Small intestine (tissue), 16 donors: ENCODE results near the gene MARK1. TPM values are rescaled to one million over a fixed set of nuclear protein-coding genes. Genes with fewer than 3 reads are reported as not detected.
A peak's percentile ranks its signal among the peaks of the same experiment; 100 is the strongest.

ENCODE experiments used
- DNase-seq, 2 donors: peaks; one replicate each; pipeline versions ENCODE4 v3.0.0 to v3.0.0-alpha.2; 2013
- FAIRE-seq: peaks from 2 replicates; lab custom pipeline; 2012; peaks lifted over from hg19 to GRCh38; lab: Jason Lieb, UNC
- H3K27ac ChIP-seq, 3 donors: one replicate each; pipeline ENCODE4 v1.5.1; 2013; ENCODE audit warnings: low read length in 2 of 3, mild to moderate bottlenecking in 2 of 3, control low read depth in 1 of 3, inconsistent platforms in 1 of 3, low read depth in 1 of 3, moderate library complexity in 1 of 3
- H3K27me3 ChIP-seq, 3 donors: one replicate each; pipeline ENCODE4 v1.6.1; 2013; ENCODE audit warnings: low read length in 3 of 3, inconsistent platforms in 1 of 3; ENCODE audit not compliant: control insufficient read depth in 3 of 3, insufficient read depth in 3 of 3
- H3K36me3 ChIP-seq, 3 donors: one replicate each; pipeline ENCODE4 v1.6.1; 2013; ENCODE audit warnings: low read length in 3 of 3, inconsistent platforms in 1 of 3, low read depth in 1 of 3, mild to moderate bottlenecking in 1 of 3, moderate library complexity in 1 of 3; ENCODE audit not compliant: control insufficient read depth in 3 of 3, insufficient read depth in 2 of 3
- H3K4me1 ChIP-seq, 3 donors: one replicate each; pipeline ENCODE4 v1.6.1; 2013; ENCODE audit warnings: low read length in 2 of 3, inconsistent platforms in 1 of 3, low read depth in 1 of 3, mild to moderate bottlenecking in 1 of 3, moderate library complexity in 1 of 3; ENCODE audit not compliant: control insufficient read depth in 3 of 3, insufficient read depth in 2 of 3
- H3K4me3 ChIP-seq, 3 donors: one replicate each; pipeline ENCODE4 v1.5.1; 2013; ENCODE audit warnings: low read length in 3 of 3, control low read depth in 1 of 3, inconsistent platforms in 1 of 3, low read depth in 1 of 3, mild to moderate bottlenecking in 1 of 3, moderate library complexity in 1 of 3
- H3K9me3 ChIP-seq, 2 donors: one replicate each; pipeline ENCODE4 v1.6.1; 2013; ENCODE audit warnings: low read depth in 1 of 2, low read length in 1 of 2; ENCODE audit not compliant: control insufficient read depth in 2 of 2, insufficient read depth in 1 of 2
- WGBS, 3 donors: extraction: QIAGEN DNeasy Blood & Tissue Kit; methylation state at CpG; one replicate each; pipeline ENCODE4 v1.1.7; 2013; 5-methylcytosine and 5-hydroxymethylcytosine counted together
- long read RNA-seq, 10 donors: transcript quantifications; one replicate each; lab custom pipeline, GENCODE V29; 2026
- polyA plus RNA-seq, 4 donors: library from polyadenylated mRNA; stranded (reverse) in 3 of 4; unstranded in 1 of 4; fragments of 200-250 nt in 3 of 4; fragments of 120-200 nt in 1 of 4; gene quantifications; one replicate each; pipeline versions ENCODE4 v1.2.1 to v1.2.3, GENCODE V29; 2013
- donor health status: healthy with polysubstance abuse.
- donor health status: control.
- donor health status: control.
- donor health status: Bipolar disorder and iron deficiency.
- donor health status: healthy.

The MARK1 gene
- polyA plus RNA-seq, result 1 to 10 TPM in 2 of 4 donors, under 1 TPM in 2; under 0.01 to 2.1 (median 1.0) TPM
- long read RNA-seq, donor 1, result 0 reads
- long read RNA-seq, donor 2, result 0 reads
- long read RNA-seq, donor 3, result 0 reads
- long read RNA-seq, donor 4, result 0 reads
- long read RNA-seq, donor 5, result 0 reads
- long read RNA-seq, donor 6, result 0 reads
- long read RNA-seq, donor 7, result 0 reads
- long read RNA-seq, donor 8, result 0 reads
- long read RNA-seq, donor 9, result 0 reads
- long read RNA-seq, donor 10, full-length matches to known transcripts, result 1 of 1 reads
- long read RNA-seq, donor 10, partial matches to known transcripts, result 0 of 1 reads
- long read RNA-seq, donor 10, other reads (novel, unspliced or antisense), result 0 of 1 reads

DNA sequence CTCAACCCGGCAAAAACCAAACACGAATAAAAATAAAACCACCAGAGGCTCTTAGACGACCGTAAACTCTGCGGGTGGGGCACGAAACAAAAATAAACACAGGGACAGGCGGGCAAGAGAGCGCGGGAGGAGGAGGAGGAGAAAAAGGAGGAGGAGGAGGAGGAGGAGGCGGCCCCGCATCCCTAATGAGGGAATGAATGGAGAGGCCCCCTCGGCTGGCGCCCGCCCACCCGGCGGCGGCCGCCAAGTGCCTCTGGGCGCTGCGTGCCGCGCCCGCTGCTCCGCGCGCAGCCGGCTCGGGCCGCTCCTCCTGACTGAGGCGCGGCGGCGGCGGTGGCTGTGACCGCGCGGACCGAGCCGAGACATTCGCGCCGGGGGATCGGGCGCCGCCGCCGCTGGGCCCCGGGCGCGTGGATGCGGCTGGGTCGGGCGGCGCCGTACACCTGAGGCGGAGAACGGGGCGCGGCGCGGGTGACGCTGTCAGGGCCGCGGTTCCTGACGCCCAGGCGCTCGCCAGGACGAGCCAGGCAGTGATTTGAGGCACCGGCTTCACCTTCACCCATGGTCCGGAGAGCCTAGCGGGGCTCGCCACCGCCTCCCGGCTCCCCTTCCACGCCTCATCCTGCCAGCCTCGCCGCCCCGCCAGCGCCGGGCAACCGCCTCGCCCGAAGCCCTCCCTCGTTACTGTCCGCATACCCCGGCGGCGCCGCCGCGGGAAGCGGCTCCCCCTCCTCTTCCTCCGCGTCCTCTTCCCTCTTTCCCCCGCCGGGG, at the start of gene MARK1:
Gene MARK1 (plus strand): TSS at position 229 of the 771 bp plus-strand sequence. CDS start 687 bp downstream, outside the sequence.
- WGBS, 3 donors, result 0% methylated on average over 45 to 96 of the region's 96 CpGs
- Histone ChIP-seq H3K27ac (peak within 1 kb of the TSS in 2 of 3 donors; percentile 58 to 66), H3K9me3 (no peaks in the 10 kb centered on the region), H3K4me3 (peak within 1 kb of the TSS; percentile 34 to 82 (median 78)), H3K36me3 (no peaks in the 10 kb centered on the region), H3K27me3 (peaks cover 3 to 26% (median 3%) of the 10 kb centered on the region in 3 donors), H3K4me1 (peaks cover 0 to 11% (median 0%) of the 10 kb centered on the region in 3 donors)
- no peak for FAIRE-seq
- peak; percentile 31 to 80 for DNase-seq

DNA sequence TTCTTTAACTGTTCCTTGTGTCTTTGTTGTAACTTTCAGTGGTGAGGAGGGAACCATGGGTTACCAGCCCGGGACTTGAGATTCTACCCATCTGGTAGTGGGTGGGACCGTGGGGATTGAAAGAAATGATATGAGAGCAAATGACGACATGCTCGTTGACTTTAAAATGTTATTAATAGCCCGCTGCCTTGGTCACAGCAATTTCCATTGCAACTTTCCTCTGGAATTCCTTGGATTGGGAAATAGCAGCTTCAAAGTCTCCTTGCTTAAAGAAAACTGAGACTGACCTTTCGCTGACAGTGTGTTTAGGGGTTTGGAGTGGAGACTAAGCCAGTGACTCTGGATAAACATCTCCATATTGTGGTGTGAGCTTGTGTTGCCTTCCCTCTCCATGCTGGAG, 44.2 kb upstream of the MARK1 start:
- FAIRE-seq (no peak), DNase-seq (peak in 1 of 2 donors; percentile 28)
- no peaks in the 10 kb centered on the region for H3K36me3 ChIP-seq
- H3K4me1 ChIP-seq, result peaks cover 0 to 9% (median 0%) of the 10 kb centered on the region in 3 donors
- no peaks in the 10 kb centered on the region for H3K9me3 ChIP-seq
- whole genome bisulfite sequencing, 3 donors, result 77 to 93% (median 87%) methylated on average over 6 of the region's 6 CpGs
- H3K27me3 ChIP-seq, result peaks cover 0 to 1% (median 0%) of the 10 kb centered on the region in 3 donors
- no peak overlapping the region for H3K4me3 ChIP-seq
- peak overlapping the region in 1 of 3 donors; percentile 33 for H3K27ac ChIP-seq

DNA sequence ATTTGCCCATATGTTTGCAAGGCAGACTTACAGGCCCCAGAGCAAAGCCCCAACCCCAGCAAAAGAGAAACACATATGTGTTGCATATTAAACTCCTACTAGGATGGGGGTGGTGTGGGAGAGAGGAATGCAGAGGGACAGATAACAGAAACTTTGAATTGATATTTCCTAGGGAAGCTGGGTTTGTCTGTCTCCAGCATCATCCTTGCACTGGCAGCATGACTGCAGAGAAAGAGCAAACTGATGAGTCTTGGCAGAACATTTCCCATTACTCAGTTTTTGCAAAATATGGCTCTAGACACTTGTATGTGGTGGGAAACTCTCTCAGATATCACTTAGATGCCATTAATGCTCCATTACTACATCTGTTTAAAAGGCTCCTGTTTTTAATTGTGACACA, 43.8 kb upstream of the MARK1 start:
- peak overlapping the region in 1 of 3 donors; percentile 33 for H3K27ac ChIP-seq
- FAIRE-seq, result no peak
- no peak for DNase-seq

DNA sequence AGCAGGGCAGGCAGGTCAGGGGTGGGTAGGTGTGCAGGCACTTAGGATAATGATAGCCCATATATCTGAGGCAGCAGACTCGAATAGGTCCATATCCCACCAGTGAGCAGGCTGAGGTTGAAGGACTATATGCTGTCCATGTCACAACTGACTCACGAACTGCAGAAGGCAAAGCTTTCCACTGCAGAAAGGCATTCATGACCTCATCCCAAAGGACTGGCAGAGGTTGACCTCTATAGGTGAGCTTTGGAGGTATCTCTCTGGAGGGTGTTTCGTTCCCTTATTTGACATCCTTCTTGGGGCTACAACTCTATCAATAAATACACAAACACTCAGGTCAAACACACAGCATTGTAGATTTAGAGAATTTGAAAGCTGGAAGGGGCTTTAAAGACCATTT, 42.8 kb upstream of the MARK1 start:
- DNase-seq, result no peak
- FAIRE-seq, result no peak
- Histone ChIP-seq H3K27ac (no peak overlapping the region), H3K4me3 (no peak overlapping the region), H3K27me3 (peaks cover 0 to 1% (median 0%) of the 10 kb centered on the region in 3 donors), H3K9me3 (no peaks in the 10 kb centered on the region), H3K4me1 (peaks cover 0 to 9% (median 0%) of the 10 kb centered on the region in 3 donors), H3K36me3 (no peaks in the 10 kb centered on the region)
- 81 to 89% (median 82%) methylated on average over 3 of the region's 3 CpGs for WGBS, 3 donors

More for the DNA sequence above, 43.8 kb upstream of the MARK1 start:
- Histone ChIP-seq H3K4me1 (peaks cover 0 to 9% (median 0%) of the 10 kb centered on the region in 3 donors), H3K27me3 (peaks cover 0 to 1% (median 0%) of the 10 kb centered on the region in 3 donors), H3K36me3 (no peaks in the 10 kb centered on the region), H3K4me3 (no peak overlapping the region), H3K9me3 (no peaks in the 10 kb centered on the region)

DNA sequence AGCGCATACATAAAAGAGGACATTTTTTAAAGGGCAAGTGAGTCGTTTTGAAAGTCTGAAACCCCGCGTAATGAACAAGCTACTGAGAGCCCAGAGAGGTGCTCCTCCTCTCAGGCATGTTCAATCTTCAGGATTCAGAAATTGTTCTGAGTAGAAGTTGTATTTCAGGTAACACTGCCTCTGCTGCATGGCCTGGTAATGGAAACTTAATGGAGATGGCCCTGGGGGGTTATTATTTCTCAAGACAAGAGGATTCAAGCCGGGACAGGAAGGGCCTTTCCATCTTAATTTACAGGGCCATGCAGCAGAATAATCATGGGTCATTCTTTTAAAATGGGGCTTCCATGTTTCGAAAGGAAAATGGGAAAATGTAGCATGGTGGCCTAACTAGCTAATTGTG, 42.1 kb upstream of the MARK1 start:
- H3K9me3 ChIP-seq, result no peaks in the 10 kb centered on the region
- DNase-seq (no peak), FAIRE-seq (no peak)
- H3K27ac ChIP-seq, result no peak overlapping the region
- H3K36me3 ChIP-seq, result no peaks in the 10 kb centered on the region
- peaks cover 0 to 9% (median 0%) of the 10 kb centered on the region in 3 donors for H3K4me1 ChIP-seq
- H3K27me3 ChIP-seq, result peaks cover 0 to 1% (median 0%) of the 10 kb centered on the region in 3 donors
- WGBS, 3 donors, result 82 to 89% (median 84%) methylated on average over 6 of the region's 6 CpGs
- H3K4me3 ChIP-seq, result no peak overlapping the region

DNA sequence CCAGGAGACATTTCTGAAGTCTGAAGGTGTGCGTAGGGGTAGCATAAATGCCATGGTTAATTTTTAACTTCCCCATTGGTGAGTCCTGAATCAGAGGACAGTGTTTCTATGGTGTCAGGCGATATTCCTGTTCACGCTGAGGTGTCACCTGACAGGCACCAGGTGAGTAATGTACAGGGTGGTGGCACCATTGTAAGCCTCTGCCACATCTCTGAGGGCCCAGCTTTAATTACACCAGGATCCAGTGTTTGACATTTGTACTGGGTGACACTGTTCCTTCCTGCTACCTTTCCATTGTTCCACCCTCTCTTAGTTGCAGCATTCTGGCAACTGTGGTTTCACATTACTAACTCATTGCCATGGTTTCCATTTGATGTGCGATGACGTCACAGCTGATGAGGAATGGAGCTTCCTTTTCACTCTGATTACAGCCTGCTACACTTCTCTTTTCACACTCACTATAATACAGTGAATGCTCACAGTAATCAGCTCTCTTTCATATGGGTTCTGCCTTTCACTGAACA, 40.6 kb upstream of the MARK1 start:
- WGBS, 3 donors, result 19 to 55% (median 38%) methylated on average over 5 of the region's 5 CpGs
- H3K27ac ChIP-seq, result peak overlapping the region in 2 of 3 donors; percentile 2 to 75
- H3K4me1 ChIP-seq, result peaks cover 0 to 9% (median 0%) of the 10 kb centered on the region in 3 donors

DNA sequence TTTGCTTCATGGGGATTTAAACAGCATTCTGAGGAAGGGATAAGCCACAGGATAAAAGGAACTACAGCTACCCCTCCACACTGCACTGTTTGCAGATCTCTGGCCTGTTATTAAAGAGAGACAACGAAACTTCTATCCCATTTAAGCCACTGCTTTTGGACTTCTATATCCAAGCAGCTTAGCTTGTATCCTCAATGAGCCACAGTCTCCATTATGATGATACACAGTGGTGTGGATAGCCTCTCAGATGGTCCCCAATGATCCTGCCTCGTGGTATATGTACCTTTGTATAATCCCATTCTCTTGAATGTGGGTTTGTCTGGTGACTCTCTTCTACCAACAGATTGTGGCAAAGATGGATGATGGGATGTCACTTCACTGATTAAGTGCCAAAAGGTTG, 36.0 kb upstream of the MARK1 start:
- 61 to 74% (median 68%) methylated on average over 2 of the region's 2 CpGs for WGBS, 3 donors
- no peaks in the 10 kb centered on the region for H3K36me3 ChIP-seq
- H3K4me3 ChIP-seq, result no peak overlapping the region
- no peaks in the 10 kb centered on the region for H3K9me3 ChIP-seq
- peaks cover 0 to 3% (median 0%) of the 10 kb centered on the region in 3 donors for H3K27me3 ChIP-seq
- no peak for FAIRE-seq
- DNase-seq, result no peak
- no peak overlapping the region for H3K27ac ChIP-seq
- peaks cover 0 to 6% (median 0%) of the 10 kb centered on the region in 3 donors for H3K4me1 ChIP-seq

More for the DNA sequence above, 40.6 kb upstream of the MARK1 start:
- Histone ChIP-seq H3K9me3 (no peaks in the 10 kb centered on the region), H3K4me3 (no peak overlapping the region), H3K27me3 (peaks cover 0 to 1% (median 0%) of the 10 kb centered on the region in 3 donors), H3K36me3 (no peaks in the 10 kb centered on the region)
- DNase-seq, result peak; percentile 70 to 93
- no peak for FAIRE-seq
